Stimulated activated CD4-positive, alpha-beta T cell treated with anti-CD3 and anti-CD28 coated beads, Interleukin-15, amount 100 ng/mL, for 48 hours (primary cell): ENCODE results near the gene GATAD2B.

ENCODE experiments used
- DNase-seq, 2 donors: peaks; one replicate each; pipeline ENCODE4 v3.0.0-alpha.2; 2020; ENCODE audit warnings: low read depth in 2 of 2

Gene GATAD2B

GRCh38 chr1:153763365-153764225 is 159.2 kb downstream of the GATAD2B start:
- no peak for DNase-seq

- no peak for DNase-seq
These were observed 162.3 kb downstream of the GATAD2B start for GRCh38 chr1:153760440-153760839.
